Gastroesophageal sphincter (tissue), 4 donors: ENCODE measurements around the gene MKLN1. TPM values are rescaled to one million over a fixed set of nuclear protein-coding genes. Genes with fewer than 3 reads are reported as not detected.
"Not testable (repeated sequence)": the region's sequence is repeated elsewhere in the genome, so short reads cannot be mapped to it uniquely, and the experiment has no call there.

Experiments
- ATAC-seq: fragments of 150-250 bp; one replicate; pipeline ENCODE4 v1.9.1; 2016; ENCODE audit warnings: mild to moderate bottlenecking, moderate library complexity
- H3K27ac ChIP-seq, 4 donors: fragments of 200-600 bp; sonication (generic) in 3 of 4; 1 replicate in 3 of 4; 2 replicates in 1 of 4; pipeline ENCODE4 v1.5.1; 2016 to 2019
- H3K27me3 ChIP-seq: fragments of 200-600 bp; sonication (generic); one replicate; pipeline ENCODE4 v1.5.1; 2019
- H3K36me3 ChIP-seq, 2 donors: fragments of 200-600 bp; sonication (generic); one replicate each; pipeline ENCODE4 v1.5.1; 2019; ENCODE audit warnings: control low read depth in 1 of 2
- H3K4me1 ChIP-seq, 3 donors: fragments of 200-600 bp; sonication (generic); 1 replicate in 2 of 3; 2 replicates in 1 of 3; pipeline ENCODE4 v1.5.1; 2016 to 2019; ENCODE audit warnings: control low read depth in 2 of 3
- H3K4me3 ChIP-seq, 2 donors: fragments of 200-600 bp; sonication (generic); one replicate each; pipeline ENCODE4 v1.5.1; 2019; ENCODE audit warnings: mild to moderate bottlenecking in 1 of 2, moderate library complexity in 1 of 2
- H3K9me3 ChIP-seq, 3 donors: fragments of 200-600 bp; sonication (generic); one replicate each; pipeline ENCODE4 v1.5.1; 2017 to 2019; ENCODE audit warnings: control low read depth in 2 of 3
- EP300 ChIP-seq: sonication (generic); formaldehyde crosslinking; IDR thresholded peaks from one replicate; pipeline ENCODE4 v1.6.1; 2017; ENCODE audit warnings: antibody characterized with exemption, mild to moderate bottlenecking
- POLR2A ChIP-seq, 2 donors: fragments of 450-650 bp; IDR thresholded peaks; one replicate each; pipeline ENCODE4 v1.6.1; 2017; ENCODE audit warnings: antibody characterized with exemption in 2 of 2, mild to moderate bottlenecking in 2 of 2, moderate library complexity in 1 of 2
- POLR2AphosphoS5 ChIP-seq: sonication (generic); formaldehyde crosslinking; IDR thresholded peaks from one replicate; pipeline ENCODE4 v1.6.1; 2017; ENCODE audit warnings: antibody characterized with exemption
- WGBS, 2 donors: methylation state at CpG; one replicate each; pipeline ENCODE4 v1.1.5; 2018; ENCODE audit warnings: low coverage in 1 of 2; 5-methylcytosine and 5-hydroxymethylcytosine counted together
- total RNA-seq, 4 donors: library from RNA; depleted of rRNA; stranded (reverse); fragments of >200 nt; gene quantifications; one replicate each; pipeline ENCODE4 v1.1.0, GENCODE V29; 2016
- TF ChIP-seq, protein P1 (sequence below), 4 experiments: fragments of 200-600 bp in 2 of 4; fragments of 450-650 bp in 2 of 4; sonication (generic) in 1 of 4; IDR thresholded peaks; one replicate each; pipeline ENCODE4 v1.5.1; 2017 to 2019; ENCODE audit warnings: antibody characterized with exemption in 4 of 4, mild to moderate bottlenecking in 2 of 4, moderate library complexity in 2 of 4

Gene MKLN1
- total RNA-seq, 4 donors from 2014 or later, result 40.4 to 82.8 (median 58.6) TPM

DNA sequence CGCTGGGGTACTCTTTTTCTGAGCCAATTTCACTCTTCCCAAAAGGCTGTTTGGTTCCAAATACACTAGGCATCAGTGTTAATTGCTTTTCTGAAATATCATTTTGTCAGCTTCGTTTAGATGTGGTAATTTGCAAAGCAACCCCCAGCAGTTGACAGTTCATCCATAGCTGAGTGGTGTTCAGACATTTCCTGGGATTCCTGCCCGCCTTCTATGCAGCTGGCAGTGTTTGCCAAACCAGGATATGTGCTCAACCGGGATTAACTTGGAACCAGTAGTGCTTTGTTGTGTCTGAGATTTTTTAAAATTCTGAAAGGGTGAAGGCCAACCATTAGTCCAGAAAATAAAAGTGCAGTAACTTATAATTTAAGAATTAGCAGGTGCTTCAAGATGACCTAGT lies 25.2 kb upstream of the MKLN1 start:
- no peak overlapping the region for H3K4me3 ChIP-seq
- no peaks in the 10 kb centered on the region for H3K27me3 ChIP-seq
- WGBS, 2 donors, result 68 to 100% methylated on average over 1 to 3 of the region's 4 CpGs
- no peaks in the 10 kb centered on the region for H3K36me3 ChIP-seq
- no peaks in the 10 kb centered on the region for H3K9me3 ChIP-seq
- H3K4me1 ChIP-seq, result peaks cover 0 to 25% (median 5%) of the 10 kb centered on the region in 3 donors
- TF ChIP-seq POLR2AphosphoS5, result no peak
- TF ChIP-seq EP300, result no peak
- TF ChIP-seq, protein P1, sequence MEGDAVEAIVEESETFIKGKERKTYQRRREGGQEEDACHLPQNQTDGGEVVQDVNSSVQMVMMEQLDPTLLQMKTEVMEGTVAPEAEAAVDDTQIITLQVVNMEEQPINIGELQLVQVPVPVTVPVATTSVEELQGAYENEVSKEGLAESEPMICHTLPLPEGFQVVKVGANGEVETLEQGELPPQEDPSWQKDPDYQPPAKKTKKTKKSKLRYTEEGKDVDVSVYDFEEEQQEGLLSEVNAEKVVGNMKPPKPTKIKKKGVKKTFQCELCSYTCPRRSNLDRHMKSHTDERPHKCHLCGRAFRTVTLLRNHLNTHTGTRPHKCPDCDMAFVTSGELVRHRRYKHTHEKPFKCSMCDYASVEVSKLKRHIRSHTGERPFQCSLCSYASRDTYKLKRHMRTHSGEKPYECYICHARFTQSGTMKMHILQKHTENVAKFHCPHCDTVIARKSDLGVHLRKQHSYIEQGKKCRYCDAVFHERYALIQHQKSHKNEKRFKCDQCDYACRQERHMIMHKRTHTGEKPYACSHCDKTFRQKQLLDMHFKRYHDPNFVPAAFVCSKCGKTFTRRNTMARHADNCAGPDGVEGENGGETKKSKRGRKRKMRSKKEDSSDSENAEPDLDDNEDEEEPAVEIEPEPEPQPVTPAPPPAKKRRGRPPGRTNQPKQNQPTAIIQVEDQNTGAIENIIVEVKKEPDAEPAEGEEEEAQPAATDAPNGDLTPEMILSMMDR (IDR thresholded peaks at IDR 0.05), result no peak
- no peak for TF ChIP-seq POLR2A (IDR thresholded peaks at IDR 0.05)
- no peak for ATAC-seq
- H3K27ac ChIP-seq, result no peak overlapping the region

DNA sequence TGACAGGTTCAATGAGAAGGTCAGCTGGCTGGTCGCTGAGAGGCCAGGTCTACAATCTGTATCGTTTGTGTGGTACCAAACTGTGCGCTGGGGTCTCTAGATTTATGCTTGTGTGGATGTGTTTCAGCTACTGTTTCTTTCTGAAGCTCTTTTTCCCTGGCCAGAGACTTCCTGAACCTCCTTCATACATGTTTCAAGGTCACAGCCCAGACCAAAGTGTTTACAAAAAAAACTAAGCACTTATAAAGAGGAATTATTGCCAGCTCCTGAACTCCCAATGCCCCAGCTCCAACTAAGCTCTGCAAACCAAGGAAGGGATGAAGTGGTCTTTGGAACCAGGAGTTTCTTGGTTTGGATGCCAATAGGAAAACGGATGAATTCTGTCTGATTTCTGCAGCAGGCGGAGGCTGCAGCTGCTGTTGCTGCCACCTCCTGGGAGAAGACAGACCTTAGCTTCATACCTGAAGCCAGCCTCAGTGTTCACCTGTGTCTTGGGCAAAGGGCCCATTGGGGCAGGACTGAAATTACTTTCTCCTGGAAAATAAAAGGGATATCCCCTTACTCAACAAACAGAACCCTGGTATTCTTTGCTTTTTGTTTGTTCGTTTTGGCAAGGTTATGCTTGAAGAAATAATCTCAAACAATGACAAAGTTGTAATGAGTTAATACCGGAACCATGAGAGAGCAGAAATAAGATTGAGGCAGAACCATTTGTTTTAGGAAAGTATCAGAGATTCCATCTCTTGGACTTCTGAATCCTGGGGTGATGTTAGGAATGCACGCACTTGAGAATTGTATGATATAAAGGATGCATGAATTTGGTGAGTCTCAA lies 24.6 kb upstream of the MKLN1 start:
- H3K4me3 ChIP-seq, result no peak overlapping the region
- H3K9me3 ChIP-seq, result no peaks in the 10 kb centered on the region
- no peak for TF ChIP-seq POLR2AphosphoS5
- TF ChIP-seq, protein P1 (IDR thresholded peaks at IDR 0.05), result peak in 3 of 4 experiments; percentile 30 to 60 (median 32)
- no peak overlapping the region for H3K27ac ChIP-seq
- no peaks in the 10 kb centered on the region for H3K36me3 ChIP-seq
- no peak for ATAC-seq
- H3K4me1 ChIP-seq, result peaks cover 0 to 25% (median 5%) of the 10 kb centered on the region in 3 donors
- WGBS, 2 donors, result 61 to 89% methylated on average over 7 of the region's 8 CpGs
- no peaks in the 10 kb centered on the region for H3K27me3 ChIP-seq

DNA sequence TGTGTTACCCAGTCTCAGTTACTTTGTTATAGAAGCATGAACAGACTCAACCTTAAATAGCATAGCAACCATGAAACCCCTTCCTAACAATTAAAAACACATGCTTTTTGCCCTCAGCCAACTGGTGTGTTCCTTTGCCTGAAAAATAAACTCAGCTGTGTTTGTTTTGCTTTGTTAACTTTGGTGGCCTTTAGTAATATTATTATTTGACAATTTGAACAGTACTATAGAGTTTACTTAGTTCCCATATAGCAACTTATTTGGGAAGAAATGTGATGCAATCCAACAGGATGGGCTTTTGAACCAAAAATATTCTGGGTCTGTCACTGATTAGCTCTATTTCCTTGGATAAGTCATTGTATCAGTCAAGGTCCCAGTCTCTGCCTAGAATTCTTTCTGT lies 22.5 kb upstream of the MKLN1 start:
- Histone ChIP-seq H3K9me3 (no peaks in the 10 kb centered on the region), H3K4me1 (peaks cover 0 to 22% (median 5%) of the 10 kb centered on the region in 3 donors), H3K36me3 (no peaks in the 10 kb centered on the region), H3K27me3 (no peaks in the 10 kb centered on the region), H3K4me3 (no peak overlapping the region), H3K27ac (no peak overlapping the region)
- no peak for ATAC-seq
- TF ChIP-seq EP300 (no peak), POLR2AphosphoS5 (no peak), POLR2A (IDR thresholded peaks at IDR 0.05) (no peak)
- TF ChIP-seq, protein P1 (IDR thresholded peaks at IDR 0.05), result no peak

DNA sequence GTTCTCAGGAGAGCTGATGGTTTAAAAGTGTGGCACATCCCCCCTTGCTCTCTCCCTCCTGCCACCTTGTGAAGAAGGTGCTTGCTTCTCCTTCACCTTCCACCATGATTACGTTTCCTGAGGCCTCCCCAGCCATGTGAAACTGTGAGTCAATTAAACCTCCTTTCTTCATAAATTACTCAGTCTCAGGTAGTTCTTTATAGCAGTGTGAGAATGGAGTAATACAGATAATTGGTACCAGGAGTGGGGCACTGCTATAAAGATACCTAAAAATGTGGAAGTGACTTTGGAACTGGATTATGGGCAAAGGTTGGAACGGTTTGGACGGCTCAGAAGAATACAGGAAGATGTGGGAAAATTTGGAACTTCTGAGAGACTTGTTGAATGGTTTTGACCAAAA lies 21.6 kb upstream of the MKLN1 start:
- not testable (repeated sequence) for H3K4me3 ChIP-seq, ATAC-seq, H3K9me3 ChIP-seq, H3K27me3 ChIP-seq, H3K36me3 ChIP-seq, H3K27ac ChIP-seq
- peaks cover 0 to 15% (median 5%) of the 10 kb centered on the region in 3 donors for H3K4me1 ChIP-seq
- 91 to 100% methylated on average over 1 to 3 of the region's 3 CpGs for WGBS, 2 donors

DNA sequence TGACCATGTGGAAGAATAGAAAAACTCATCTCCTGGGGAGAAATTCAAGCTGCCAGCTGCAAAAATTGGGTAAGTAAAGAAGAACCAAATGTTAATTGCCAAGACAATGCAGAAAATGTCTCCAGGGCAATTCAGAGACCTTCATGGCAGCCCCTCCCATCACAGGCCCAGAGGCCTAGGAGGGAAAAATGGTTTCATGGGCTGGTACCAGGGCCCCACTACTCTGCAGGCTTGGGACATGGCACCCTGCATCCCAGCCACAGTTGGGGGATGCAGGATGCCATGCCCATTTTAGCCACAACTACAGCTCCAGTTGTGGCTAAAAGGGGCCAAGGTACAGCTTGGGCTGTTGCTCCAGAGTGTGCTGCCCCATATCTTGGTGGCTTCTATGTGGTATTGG lies 20.9 kb upstream of the MKLN1 start:
- Histone ChIP-seq H3K9me3 (no peaks in the 10 kb centered on the region), H3K27me3 (no peaks in the 10 kb centered on the region), H3K4me1 (peaks cover 0 to 11% (median 5%) of the 10 kb centered on the region in 3 donors), H3K27ac (no peak overlapping the region), H3K4me3 (no peak overlapping the region), H3K36me3 (no peaks in the 10 kb centered on the region)
- no peak for TF ChIP-seq POLR2AphosphoS5
- TF ChIP-seq POLR2A (IDR thresholded peaks at IDR 0.05), result no peak
- no peak for TF ChIP-seq EP300
- TF ChIP-seq, protein P1 (IDR thresholded peaks at IDR 0.05), result no peak
- no peak for ATAC-seq
